ENCODE measurements around the gene BMP6.

DNA sequence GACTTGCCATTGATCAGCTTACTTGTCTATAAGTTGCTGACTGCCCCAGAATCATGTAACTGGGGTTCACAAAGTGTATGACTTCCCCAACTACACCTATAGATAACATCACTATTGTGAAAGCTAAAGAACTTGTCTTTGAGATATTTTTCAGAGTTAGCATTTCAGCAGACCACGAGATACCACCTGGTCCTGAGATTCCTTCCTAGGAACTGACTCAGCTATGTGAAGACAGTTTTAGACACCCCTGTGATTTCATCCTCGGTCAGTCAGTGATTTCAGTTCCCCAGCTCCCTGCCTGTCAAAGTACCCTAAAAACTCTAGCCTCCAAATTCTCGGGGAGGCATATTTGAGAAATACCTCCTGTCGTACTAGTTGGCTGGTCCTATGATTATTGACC is 122.3 kb downstream of the BMP6 start:
- TF ChIP-seq POLR2A (IDR thresholded peaks at IDR 0.05; ENCODE audit: low read depth, low read length), result no peak
- TF ChIP-seq, protein P1, sequence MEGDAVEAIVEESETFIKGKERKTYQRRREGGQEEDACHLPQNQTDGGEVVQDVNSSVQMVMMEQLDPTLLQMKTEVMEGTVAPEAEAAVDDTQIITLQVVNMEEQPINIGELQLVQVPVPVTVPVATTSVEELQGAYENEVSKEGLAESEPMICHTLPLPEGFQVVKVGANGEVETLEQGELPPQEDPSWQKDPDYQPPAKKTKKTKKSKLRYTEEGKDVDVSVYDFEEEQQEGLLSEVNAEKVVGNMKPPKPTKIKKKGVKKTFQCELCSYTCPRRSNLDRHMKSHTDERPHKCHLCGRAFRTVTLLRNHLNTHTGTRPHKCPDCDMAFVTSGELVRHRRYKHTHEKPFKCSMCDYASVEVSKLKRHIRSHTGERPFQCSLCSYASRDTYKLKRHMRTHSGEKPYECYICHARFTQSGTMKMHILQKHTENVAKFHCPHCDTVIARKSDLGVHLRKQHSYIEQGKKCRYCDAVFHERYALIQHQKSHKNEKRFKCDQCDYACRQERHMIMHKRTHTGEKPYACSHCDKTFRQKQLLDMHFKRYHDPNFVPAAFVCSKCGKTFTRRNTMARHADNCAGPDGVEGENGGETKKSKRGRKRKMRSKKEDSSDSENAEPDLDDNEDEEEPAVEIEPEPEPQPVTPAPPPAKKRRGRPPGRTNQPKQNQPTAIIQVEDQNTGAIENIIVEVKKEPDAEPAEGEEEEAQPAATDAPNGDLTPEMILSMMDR (IDR thresholded peaks at IDR 0.05; ENCODE audit: extremely low read depth in 1 of 2, insufficient read depth in 1 of 2, low read depth in 1 of 2, low read length in 2 of 2), result no peak
- TF ChIP-seq EZH2 (IDR thresholded peaks at IDR 0.05; ENCODE audit: borderline replicate concordance, low read depth, low read length, severe bottlenecking), result no peak

All from endothelial cell of umbilical vein (primary cell).